GM21576 (cell line): ENCODE measurements around the gene PGM5.
"Not testable (repeated sequence)": the region's sequence is repeated elsewhere in the genome, so short reads cannot be mapped to it uniquely, and the experiment has no call there.

ENCODE experiments used
- ATAC-seq: cut with Tn5 transposase; IDR thresholded peaks from one replicate; pipeline ENCODE4 v1.9.1; 2021; ENCODE audit warnings: mild to moderate bottlenecking, moderate library complexity; ENCODE audit not compliant: unreplicated experiment

The PGM5 gene

DNA sequence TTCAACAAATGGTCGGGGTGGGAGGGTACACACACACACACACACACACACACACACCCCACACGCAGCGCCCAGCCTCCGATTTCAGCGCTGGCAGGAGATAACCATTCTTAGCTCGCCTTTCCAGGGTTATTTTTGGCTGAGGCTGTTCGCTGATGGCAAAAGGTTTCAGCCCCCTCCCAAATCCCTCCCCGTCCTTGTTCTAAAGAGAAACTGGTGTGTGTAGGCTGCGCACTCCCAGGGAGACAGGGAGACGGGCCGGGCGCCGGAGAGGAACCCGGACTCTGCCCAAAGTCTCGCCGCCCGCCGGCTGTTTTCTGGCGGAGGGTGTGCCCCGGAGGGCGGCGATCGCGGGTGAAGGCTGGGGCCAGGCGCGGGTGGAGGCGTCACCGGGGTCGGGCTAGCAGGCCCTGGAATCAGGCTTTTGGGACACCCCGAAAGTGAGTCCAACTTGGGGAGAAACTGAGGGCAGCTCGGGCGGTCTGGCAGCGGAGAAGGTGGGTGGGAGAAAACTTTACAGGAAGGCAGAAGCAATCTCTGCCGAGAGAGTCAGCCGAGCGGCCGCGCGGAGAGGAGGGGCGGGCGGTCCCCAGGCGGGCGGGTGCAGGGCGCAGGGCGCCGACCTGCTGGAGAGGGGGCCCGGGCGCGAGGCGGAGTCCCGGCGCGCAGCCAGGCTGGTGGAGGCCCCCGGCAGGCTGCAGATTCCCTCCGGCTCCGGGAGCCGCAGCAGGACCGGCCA, at the start of gene PGM5:
PGM5 (plus strand) TSS at position 232 of the 739 bp plus-strand sequence. CDS start 517 bp downstream, outside the sequence.
- ATAC-seq: not testable (repeated sequence)

DNA sequence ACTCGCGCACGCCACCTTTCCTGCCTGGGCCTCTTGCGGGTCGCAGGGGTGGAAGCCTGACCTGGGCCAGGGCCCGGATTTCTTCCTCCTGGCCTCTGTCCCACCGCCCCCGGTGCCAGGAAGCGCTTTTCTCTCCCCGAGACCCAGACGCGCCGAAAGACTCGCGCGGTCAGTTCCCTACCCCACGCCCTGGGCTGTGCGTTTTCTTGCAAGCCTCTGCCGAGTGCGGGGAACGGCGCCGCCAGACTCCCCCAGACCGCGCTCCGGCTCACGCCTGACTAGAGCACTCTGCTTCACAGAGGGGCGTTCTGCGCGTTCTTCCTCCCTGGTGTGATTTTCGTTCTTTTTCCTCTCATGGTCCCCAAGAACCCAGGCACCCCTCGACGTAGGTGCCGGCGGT, 49.3 kb upstream of the PGM5 start:
- ATAC-seq: not testable (repeated sequence)

DNA sequence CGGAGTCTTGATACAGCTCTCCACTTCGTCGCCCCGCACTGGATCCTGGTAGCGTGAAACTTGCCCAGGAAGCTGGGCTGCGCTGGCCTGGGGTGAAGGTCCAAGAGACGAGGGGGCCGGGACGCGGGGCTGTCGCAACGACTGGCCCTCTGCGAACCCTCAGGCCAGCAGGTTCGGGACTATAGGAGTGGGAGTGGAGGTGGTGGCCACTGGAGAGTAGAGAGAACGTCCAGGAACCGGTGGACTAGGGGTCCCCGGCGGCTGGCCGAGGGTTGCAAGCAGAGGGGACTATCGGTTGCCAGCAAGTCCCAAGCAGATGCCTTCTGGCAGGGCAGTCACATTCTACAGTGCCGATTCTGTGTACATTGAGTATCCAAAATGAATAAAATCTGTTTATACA, 48.8 kb upstream of the PGM5 start:
- ATAC-seq: not testable (repeated sequence)

DNA sequence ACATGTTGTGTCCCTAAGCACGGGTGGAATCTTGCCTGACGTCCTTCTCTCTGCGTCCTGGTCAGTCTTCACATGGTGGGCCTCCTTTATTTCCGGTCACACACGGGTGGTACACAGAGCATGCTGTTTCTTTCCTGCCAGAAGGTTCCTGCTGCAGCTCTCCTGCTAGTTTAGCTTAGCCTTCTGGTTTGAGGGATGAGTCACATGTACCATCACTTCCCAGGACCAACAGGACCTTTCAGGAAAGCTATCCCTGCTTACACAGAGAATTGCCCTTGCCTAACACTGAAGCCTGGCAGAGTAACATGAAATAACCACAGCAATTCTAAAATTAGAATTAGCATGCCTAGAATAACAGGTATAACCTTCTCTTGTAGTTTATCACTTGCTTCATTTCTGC, 45.2 kb upstream of the PGM5 start:
- not testable (repeated sequence) for ATAC-seq

DNA sequence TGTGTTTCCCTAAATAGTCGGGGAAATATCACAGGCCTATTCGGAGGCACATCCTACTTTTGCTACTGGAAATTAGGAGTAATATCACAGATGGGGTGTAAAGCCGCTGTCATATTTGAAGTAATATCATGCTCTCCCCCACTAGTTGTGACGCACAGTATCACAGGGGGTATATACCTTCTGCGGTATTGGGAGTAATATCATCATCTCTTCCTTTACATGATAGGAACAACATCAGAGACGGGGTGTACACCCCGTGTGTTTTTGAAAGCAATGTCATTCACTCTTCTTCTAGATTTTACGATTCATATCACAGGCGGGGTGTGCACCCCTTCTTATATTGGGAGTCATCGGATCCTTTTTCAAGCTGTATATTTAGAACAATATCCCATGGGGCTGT, 38.2 kb upstream of the PGM5 start:
- ATAC-seq: not testable (repeated sequence)

DNA sequence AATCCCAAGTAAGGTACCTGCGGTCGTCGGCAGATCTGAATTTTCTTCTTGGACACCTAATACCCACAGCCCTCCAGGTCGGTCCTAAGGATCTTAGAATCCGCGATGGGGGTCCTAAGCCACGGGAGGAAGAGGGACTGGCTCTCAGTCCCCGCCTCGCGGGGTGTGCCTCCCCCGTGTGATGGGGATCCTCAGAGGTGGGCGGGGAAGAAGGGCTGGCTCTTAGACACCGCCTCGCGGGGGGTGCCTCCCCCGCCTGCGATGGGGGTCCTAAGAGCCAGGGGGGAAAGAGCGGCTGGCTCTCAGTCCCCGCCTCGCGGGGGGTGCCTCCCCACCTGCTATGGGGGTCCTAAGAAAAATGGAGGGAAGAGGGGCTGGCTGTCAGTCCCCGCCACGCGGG, 32.7 kb upstream of the PGM5 start:
- not testable (repeated sequence) for ATAC-seq

DNA sequence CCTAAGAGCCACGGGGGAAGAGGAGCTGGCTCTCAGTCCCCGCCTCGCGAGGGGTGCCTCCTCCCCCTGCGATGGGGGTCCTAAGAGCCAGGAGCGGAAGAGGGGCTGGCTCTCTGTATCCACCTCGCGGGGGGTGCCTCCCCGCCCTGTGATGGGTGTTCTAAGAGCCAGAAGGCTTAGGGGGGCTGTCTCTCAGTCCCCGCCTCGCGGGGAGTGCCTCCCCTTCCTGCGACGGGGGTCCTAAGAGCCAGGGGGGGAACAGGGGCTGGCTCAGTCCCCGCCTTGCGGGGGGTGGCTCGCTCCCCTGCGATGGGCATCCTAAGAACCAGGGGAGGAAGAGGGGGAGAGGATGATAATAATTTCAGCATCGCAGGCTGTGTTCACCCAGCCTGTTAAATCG, 31.9 kb upstream of the PGM5 start:
- not testable (repeated sequence) for ATAC-seq

DNA sequence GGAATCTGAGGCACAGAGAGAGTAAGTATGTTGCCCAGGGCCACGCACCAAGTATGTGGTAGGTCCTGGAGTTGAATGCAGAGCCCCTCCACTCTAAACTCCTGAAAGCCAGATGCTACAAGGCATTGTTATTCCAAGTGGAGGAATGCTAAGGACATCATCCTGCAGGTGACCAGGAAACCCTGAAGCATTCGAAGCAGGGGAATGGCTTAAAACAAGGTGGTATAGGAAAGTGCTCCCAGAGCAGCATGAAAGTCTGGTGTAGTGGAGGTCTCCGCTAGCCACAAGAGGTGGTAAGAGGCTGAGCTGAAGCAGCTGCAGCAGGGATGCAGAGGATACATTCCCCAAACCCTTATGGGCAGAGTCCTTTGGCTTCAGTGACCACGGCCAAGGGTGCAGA, 27.3 kb upstream of the PGM5 start:
- ATAC-seq: not testable (repeated sequence)

DNA sequence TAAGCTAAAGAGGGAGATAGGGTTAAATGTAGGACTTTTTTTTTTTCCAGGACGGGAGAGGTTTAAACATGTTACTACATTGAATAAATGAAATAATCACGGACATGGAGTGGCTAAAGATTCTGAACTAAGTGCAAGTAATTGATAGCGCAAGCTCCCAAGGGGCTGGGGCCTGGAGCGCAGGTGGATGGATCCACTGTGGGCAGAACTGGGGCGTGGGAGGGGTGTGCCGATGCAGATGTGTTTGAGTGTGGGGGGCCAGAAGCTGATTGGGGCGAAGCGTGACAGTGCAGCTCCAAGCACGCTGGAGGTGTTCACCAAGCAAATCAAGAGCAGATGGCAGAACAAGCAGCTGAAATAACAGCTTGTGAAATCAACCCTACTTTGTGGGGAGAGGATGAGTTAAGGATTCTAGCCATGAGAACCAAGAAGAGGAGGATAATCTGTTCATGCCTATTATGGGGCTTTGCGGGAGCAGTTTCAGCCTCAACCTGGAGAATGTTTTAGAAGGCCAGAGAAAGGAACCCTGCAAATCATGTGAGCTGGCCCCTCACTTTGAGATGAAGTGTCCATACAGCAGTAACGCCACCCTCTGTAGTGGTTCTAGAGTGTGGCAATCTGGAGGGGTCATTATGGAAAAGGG, 25.8 kb upstream of the PGM5 start:
- ATAC-seq: not testable (repeated sequence)

DNA sequence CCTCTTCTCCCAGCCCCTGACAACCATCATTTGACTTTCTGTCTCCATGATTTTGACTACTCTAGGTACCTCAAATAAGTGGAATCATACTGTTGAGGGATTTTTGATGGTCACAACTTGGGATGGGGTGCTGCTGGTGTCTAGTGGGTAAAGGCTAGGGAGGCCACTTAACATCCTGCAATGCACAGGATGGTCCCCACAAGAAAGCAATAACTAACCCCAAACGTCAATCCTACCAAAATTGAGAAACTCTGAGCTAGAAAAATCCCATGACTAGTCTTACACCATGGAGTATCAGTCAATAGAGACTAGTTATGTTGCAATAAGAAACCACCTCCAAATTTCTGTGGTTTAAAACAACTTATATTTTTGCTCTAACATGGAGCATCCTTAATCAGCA, 24.3 kb upstream of the PGM5 start:
- ATAC-seq: not testable (repeated sequence)

DNA sequence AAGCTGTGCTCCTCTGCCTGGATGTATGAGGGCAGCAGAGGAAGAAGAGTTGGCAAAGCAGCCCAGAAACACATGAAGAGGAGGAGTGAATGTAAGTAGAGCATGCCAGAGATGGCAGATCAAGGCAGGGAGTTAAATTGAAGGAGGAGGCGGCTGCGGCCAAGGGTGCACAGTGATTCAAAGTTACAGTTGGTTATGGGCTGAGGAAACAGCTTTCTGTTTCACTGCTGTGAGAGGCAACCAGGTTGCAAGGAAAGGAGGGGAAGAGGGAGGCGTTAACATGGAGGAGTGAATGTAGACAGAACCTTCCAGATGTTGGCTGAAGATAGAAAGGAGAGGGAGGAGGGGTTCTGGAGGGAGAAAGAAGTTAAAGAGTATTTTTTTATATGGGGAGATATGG, 20.5 kb upstream of the PGM5 start:
- ATAC-seq: not testable (repeated sequence)

DNA sequence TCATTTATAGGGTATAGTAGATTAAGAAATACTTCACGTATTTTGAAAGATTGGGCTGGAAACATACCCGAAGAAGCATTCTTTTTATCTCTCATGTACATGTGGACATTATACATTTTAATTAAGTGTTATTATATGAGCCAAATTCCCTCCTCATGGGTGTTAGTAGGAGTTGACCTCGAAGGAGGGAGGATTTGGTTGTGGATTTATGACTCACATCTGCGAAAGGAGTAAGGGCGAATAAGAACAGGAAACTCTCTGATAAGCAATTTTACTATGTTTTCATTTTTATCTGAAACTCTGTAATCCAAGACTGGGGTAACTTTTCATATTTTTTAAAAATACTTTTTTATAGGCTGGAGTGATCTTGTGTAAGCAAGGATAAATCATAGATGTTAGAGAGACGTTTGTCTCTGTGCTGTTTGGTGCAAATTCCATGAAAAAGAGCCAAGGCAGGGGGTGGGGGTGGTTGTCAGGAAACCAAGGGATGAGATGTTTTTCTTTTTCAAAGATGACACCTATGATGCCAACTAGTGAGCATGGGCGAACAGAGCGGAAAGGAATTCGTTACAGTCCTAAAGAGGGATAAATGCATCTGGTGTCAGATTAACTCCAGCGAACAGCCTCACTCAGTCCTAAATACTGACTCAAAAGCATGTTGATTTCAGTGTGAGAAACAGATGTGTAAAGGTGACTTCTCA, 19.6 kb upstream of the PGM5 start:
- not testable (repeated sequence) for ATAC-seq

DNA sequence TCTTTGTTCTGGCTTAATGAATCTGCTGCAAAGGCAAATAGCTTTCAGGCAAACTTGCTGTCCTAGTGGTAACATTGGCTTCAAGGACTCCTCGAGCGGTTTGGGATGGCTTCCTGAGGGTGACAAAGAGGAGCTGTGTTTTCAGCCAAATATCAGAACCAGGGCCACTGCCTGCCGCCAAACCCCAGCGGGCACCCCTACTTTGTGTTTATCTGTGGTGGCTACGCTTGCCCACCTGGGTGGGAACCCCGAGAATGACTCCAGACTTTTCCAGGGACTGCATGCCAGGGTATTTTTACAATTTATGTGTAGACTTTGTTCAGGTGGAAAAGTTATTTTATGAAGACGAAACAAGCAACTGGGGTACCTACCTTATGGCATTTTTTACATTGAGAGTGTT, 18.4 kb upstream of the PGM5 start:
- ATAC-seq: not testable (repeated sequence)

DNA sequence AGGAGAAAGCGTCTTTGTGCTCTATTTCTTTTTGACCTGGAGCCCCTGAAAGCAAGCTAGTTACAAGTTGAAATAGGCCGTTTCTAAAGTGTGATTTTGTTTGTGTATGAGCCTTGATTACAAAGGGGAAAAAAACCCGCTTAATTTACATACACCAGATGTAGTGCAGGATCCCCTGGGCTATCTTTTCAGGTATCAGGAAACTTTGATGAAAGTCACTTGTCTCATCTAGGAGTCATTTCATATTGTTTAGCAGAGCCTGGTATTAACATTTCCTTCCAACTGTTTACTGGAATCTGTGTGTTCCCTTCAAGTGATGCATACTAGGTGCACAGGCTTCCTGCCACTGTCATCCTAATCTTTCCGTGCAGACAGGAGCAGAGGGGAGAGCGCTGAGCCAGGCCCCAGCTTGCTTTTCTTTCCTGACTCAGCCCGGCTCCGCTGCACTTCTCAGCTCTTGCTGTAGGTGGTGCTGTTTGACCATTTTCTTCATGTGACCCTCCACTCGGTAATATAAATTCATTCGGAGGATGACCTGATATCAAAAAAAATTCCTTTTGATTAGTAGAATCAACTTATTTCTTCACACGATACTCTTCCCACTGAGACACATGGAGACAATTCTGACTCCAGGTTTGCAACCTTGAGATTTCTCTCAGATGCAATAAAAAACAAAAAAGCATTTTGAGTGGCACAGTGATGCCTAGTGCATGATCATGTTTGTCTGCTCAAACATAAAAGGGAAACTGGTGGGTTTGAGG, 14.0 kb upstream of the PGM5 start:
- ATAC-seq: peak; percentile 82

DNA sequence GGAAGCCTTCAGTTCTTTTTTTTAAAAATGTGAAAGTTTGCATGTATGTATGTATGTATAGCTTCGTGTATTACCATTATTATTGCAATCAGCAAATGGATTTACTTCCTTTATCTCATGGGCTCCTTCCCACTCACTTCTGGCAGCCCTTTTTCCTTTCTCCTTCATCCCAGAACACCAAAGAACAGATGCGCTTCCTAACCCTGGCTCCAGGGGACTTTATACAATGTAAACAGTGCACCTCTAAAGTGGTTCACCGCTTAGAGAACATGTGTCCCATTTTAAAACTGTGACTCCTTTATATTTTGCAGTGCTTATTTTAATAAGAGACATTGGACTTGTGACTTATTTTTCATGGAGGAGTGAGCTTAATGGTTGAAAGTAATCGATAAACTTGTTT, 13.2 kb upstream of the PGM5 start:
- not testable (repeated sequence) for ATAC-seq

DNA sequence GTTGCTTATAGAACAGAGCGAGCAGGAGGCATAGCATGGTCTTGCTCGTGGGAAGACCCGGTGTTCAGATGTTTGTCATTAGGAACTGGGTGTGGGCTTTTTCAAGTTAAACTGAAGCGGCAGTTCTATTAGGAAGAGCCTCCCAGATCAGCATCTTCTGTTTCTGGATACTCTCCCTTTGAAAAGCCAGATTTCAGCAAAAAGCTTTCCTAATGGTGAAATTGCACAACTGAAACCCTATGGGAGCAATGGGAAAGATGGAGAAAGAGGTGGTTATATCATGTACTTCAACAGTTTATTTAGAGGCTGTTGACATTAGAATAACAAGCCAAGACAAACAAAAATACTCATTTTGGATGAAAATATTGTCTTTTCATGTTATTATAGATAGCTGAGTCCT, 12.4 kb upstream of the PGM5 start:
- ATAC-seq: not testable (repeated sequence)

DNA sequence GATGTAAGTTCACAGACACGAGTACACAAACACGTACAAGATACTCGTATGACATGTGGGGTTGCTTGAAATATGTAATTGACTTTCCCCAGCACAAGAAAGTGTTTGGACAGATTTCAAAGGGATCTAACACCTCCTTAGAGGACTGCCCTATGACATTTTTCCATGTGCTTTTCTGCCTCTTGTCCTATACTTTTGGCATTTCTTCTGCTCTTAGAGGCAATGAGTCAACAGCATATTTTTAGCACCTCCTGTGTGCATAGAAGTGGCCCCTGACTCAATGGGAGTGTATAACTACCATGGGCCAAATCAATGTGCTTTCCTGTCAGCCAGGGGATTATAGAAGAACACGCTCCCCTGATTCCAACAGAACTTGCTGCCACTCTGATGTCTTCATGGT, 4.7 kb upstream of the PGM5 start:
- not testable (repeated sequence) for ATAC-seq

DNA sequence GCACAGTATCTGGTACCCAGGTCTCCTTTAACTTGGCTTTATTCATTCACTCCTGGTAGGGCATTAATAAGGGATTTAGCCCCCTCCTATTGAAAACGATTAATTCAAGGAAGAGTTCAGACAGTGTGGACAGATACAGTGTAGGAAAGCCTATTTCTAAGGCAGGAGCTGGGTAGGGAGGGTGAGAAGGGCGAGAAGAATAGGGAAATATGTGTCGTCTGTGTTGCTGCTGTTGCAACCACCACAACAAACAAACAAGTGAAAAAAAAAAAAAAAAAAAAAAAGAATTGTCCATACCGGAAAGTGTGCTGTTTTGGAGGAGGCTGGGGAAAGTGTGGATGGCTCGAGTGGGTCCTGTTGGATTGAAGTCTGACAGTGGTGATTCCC, 425 bp upstream of the PGM5 start:
- ATAC-seq: not testable (repeated sequence)

DNA sequence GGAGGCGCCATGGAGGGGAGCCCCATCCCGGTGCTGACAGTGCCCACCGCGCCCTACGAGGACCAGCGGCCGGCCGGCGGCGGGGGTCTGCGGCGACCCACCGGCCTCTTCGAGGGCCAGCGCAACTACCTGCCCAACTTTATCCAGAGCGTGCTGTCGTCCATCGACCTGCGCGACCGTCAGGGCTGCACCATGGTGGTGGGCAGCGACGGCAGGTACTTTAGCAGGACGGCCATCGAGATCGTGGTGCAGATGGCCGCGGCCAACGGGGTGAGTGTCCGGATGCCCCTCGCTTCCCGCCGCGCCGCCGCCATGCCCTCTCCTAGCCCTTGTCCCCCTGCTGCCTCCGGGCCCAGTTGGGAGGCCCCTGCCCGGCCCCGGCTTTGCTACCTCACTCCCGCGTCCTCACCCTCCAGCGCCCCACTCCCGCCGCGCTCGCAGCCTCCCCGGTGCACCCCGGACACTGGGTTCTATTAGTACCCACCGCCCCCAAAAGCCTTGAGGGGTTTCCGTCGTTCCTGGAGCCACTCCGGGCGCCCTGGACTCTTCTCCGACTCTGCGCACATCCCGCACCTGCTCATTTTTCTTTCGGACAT, 806 bp downstream of the PGM5 start:
- not testable (repeated sequence) for ATAC-seq

DNA sequence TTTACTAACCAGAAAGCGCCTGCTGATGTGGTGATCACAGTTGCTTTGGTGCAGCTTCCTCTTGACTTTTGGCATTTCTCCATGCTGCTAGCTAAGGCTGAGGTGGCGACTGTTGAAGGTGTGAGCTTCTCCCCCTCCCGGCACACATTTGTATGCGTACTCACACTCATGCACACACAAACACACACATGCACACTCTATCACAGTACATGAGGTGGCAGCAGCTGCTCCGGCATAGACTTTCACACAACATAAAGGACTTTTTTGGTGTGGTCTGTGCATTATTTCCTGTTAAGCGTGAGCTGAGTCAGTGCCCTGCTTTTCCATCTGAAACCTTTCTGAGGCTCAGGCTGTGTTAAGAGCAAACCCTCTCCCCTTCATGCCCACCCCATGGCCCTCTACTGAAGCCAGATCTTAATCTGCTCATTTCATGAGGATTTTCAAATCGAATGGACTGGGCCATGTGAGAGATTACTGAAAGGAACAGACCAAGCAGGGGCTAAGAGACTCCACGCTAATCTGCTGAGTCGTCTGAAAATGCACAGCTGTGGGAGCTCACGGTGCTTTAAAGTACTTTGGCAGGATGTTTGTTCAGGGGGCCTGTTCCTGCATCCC, 10.6 kb downstream of the PGM5 start:
- not testable (repeated sequence) for ATAC-seq
